Naive thymus-derived CD4-positive, alpha-beta T cell (primary cell): ENCODE data around the gene FNDC3B. TPM values are rescaled to one million over a fixed set of nuclear protein-coding genes. Genes with fewer than 3 reads are reported as not detected.

Experiments used
- ATAC-seq: fragments of 150-1000 bp; cut with Tn5 transposase; 2 replicates; pipeline ENCODE4 v1.10.0; 2021; ENCODE audit warnings: mild to moderate bottlenecking, moderate library complexity
- CTCF ChIA-PET: fragments of 350-600 bp; sonication (Branson Sonifier 250); formaldehyde crosslinking; loops from one replicate; lab custom pipeline; 2021; ENCODE audit warnings: antibody characterized with exemption; lab: Charles Lee
- POLR2A ChIA-PET: fragments of 350-600 bp; sonication (Branson Sonifier 250); formaldehyde crosslinking; loops from one replicate; lab custom pipeline; 2021; ENCODE audit warnings: antibody characterized with exemption, inconsistent platforms; lab: Charles Lee
- DNase-seq, 9 donors: peaks; one replicate each; pipeline versions ENCODE4 v3.0.0 to v3.0.0-alpha.2; 2020 to 2022; ENCODE audit warnings: mixed read lengths in 1 of 9
- H3K27ac ChIP-seq: one replicate; pipeline ENCODE4 v1.7.0; 2013; ENCODE audit warnings: mild to moderate bottlenecking, low read depth, low read length, moderate library complexity
- H3K27me3 ChIP-seq, 2 donors: one replicate each; pipeline ENCODE4 v1.7.0; 2013; ENCODE audit warnings: low read length in 2 of 2, mild to moderate bottlenecking in 2 of 2, moderate library complexity in 2 of 2; ENCODE audit not compliant: control insufficient read depth in 2 of 2, insufficient read depth in 2 of 2
- H3K36me3 ChIP-seq, 3 experiments: 1 replicate in 2 of 3; 2 replicates in 1 of 3; pipeline ENCODE4 v1.7.0; 2013; ENCODE audit warnings: low read length in 3 of 3, mild to moderate bottlenecking in 3 of 3, moderate library complexity in 1 of 3; ENCODE audit not compliant: insufficient read depth in 3 of 3, control insufficient read depth in 2 of 3
- H3K4me1 ChIP-seq, 2 donors: one replicate each; pipeline ENCODE4 v1.7.0; 2013; ENCODE audit warnings: low read length in 2 of 2, mild to moderate bottlenecking in 2 of 2, moderate library complexity in 1 of 2; ENCODE audit not compliant: control insufficient read depth in 2 of 2, insufficient read depth in 2 of 2
- H3K4me3 ChIP-seq: 2 replicates; pipeline ENCODE4 v1.7.0; 2013; ENCODE audit warnings: mild to moderate bottlenecking, low read length
- H3K9me3 ChIP-seq, 3 experiments: 1 replicate in 2 of 3; 2 replicates in 1 of 3; pipeline ENCODE4 v1.7.0; 2013; ENCODE audit warnings: low read length in 3 of 3; ENCODE audit not compliant: control insufficient read depth in 2 of 3
- H3K27ac Mint-ChIP-seq, 9 donors: one replicate each; pipeline ENCODE4 v1.8.0; 2020 to 2022; ENCODE audit warnings: mixed read lengths in 9 of 9, mild to moderate bottlenecking in 8 of 9, moderate library complexity in 5 of 9, inconsistent platforms in 2 of 9
- H3K27me3 Mint-ChIP-seq, 5 donors: one replicate each; pipeline ENCODE4 v1.8.0; 2021 to 2022; ENCODE audit warnings: mixed read lengths in 5 of 5, mild to moderate bottlenecking in 1 of 5
- H3K36me3 Mint-ChIP-seq, 5 donors: one replicate each; pipeline ENCODE4 v1.8.0; 2020 to 2022; ENCODE audit warnings: mixed read lengths in 5 of 5, mild to moderate bottlenecking in 3 of 5, inconsistent platforms in 1 of 5
- H3K4me1 Mint-ChIP-seq, 7 donors: one replicate each; pipeline ENCODE4 v1.8.0; 2020 to 2022; ENCODE audit warnings: mixed read lengths in 7 of 7, mild to moderate bottlenecking in 3 of 7, inconsistent platforms in 1 of 7
- H3K4me3 Mint-ChIP-seq, 10 donors: one replicate each; pipeline ENCODE4 v1.8.0; 2020 to 2022; ENCODE audit warnings: mild to moderate bottlenecking in 10 of 10, mixed read lengths in 10 of 10, moderate library complexity in 6 of 10, inconsistent platforms in 2 of 10
- H3K9me3 Mint-ChIP-seq, 11 donors: one replicate each; pipeline ENCODE4 v1.8.0; 2020 to 2022; ENCODE audit warnings: mixed read lengths in 11 of 11, mild to moderate bottlenecking in 4 of 11, inconsistent platforms in 1 of 11, moderate library complexity in 1 of 11
- intact Hi-C, 2 donors: fragments of 100-400 bp; cut with micrococcal nuclease; formaldehyde crosslinking; loops; one replicate each; pipeline ENCODE4 v1.15.1; 2023
- polyA plus RNA-seq, 2 donors: library from polyadenylated mRNA; unstranded; fragments of 300-500 nt; fragmentation: Illumina TruSeq; gene quantifications; one replicate each; pipeline ENCODE4 v1.2.3, GENCODE V29; 2021
- total RNA-seq, 6 experiments: library from RNA in 5 of 6; stranded (reverse) in 5 of 6; gene quantifications; 1 replicate in 5 of 6; 2 replicates in 1 of 6; pipeline ENCODE4 v1.2.3 and lab custom pipeline; 2021 to 2026

Gene FNDC3B
- total and polyA plus RNA-seq, 7 experiments from 2014 or later, result 8.6 to 78.6 (median 25.6) TPM

DNA sequence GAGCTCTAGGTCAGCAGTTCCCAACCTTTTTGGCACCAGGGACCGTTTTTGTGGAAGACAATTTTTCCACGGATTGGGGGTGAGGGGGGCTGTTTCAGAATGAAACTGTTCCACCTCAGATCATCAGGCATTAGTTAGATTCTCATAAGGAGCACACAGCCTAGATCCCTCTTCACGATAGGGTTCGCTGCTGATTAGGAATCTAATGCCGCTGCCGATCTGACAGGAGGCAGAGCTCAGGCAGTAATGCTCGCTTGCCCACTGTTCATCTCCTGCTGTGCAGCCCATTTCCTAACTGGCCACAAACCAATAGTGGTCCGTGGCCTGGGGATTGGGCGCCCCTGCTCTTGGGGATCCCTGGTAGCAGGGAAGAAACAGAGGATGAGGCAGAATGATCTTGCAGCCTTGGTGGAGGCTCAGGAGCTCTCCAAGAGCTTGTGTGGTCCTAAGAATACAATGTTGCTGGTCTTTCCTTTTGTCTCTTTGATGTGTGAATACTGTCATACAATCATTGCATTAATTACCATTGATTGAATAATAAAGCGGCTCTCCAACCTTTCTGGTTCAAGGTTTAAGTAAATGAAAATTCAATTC lies 183.2 kb downstream of the FNDC3B start:
- no peaks in the 10 kb centered on the region for H3K36me3 ChIP-seq
- Mint-ChIP-seq H3K36me3 (peaks cover 2 to 23% (median 7%) of the 10 kb centered on the region in 5 donors), H3K27ac (no peak overlapping the region), H3K4me1 (peaks cover 8 to 46% (median 23%) of the 10 kb centered on the region in 7 donors), H3K9me3 (no peaks in the 10 kb centered on the region), H3K27me3 (no peaks in the 10 kb centered on the region), H3K4me3 (no peak overlapping the region)
- no peak overlapping the region for H3K4me3 ChIP-seq
- ATAC-seq (no peak), DNase-seq (no peak)
- H3K27ac ChIP-seq, result no peak overlapping the region
- intact Hi-C loops, result no loop called here
- no peaks in the 10 kb centered on the region for H3K27me3 ChIP-seq
- no peaks in the 10 kb centered on the region for H3K4me1 ChIP-seq
- ChIA-PET CTCF (no interaction called here), POLR2A (no interaction called here)
- H3K9me3 ChIP-seq, result no peaks in the 10 kb centered on the region

- H3K27ac Mint-ChIP-seq, result no peak overlapping the region
- POLR2A ChIA-PET, result no interaction called here
Measured at GRCh38 chr3:172223870-172224269, 184.5 kb downstream of the FNDC3B start.

GRCh38 chr3:172224560-172225214 lies 185.3 kb downstream of the FNDC3B start:
- Mint-ChIP-seq H3K27ac (peak overlapping the region in 1 of 9 donors; percentile 25), H3K4me3 (peak overlapping the region in 1 of 10 donors; percentile 25), H3K4me1 (peaks cover 0 to 26% (median 15%) of the 10 kb centered on the region in 7 donors), H3K9me3 (peaks cover 0 to 2% (median 0%) of the 10 kb centered on the region in 11 donors), H3K27me3 (no peaks in the 10 kb centered on the region), H3K36me3 (peaks cover 12 to 44% (median 22%) of the 10 kb centered on the region in 5 donors)
- DNase-seq (no peak), ATAC-seq (no peak)
- CTCF ChIA-PET, result no interaction called here
- H3K36me3 ChIP-seq, result no peaks in the 10 kb centered on the region
- no peaks in the 10 kb centered on the region for H3K27me3 ChIP-seq
- no peak overlapping the region for H3K27ac ChIP-seq
- no peaks in the 10 kb centered on the region for H3K4me1 ChIP-seq
- H3K4me3 ChIP-seq, result no peak overlapping the region
- POLR2A ChIA-PET, result no interaction called here
- H3K9me3 ChIP-seq, result no peaks in the 10 kb centered on the region
- intact Hi-C loops, result no loop called here

More at GRCh38 chr3:172223870-172224269, 184.5 kb downstream of the FNDC3B start:
- H3K27me3 Mint-ChIP-seq, result no peaks in the 10 kb centered on the region
- Histone ChIP-seq H3K4me3 (no peak overlapping the region), H3K27ac (no peak overlapping the region), H3K9me3 (no peaks in the 10 kb centered on the region), H3K27me3 (no peaks in the 10 kb centered on the region), H3K36me3 (no peaks in the 10 kb centered on the region), H3K4me1 (no peaks in the 10 kb centered on the region)
- intact Hi-C loops, result no loop called here
- CTCF ChIA-PET, result no interaction called here
- H3K9me3 Mint-ChIP-seq, result peaks cover 0 to 2% (median 0%) of the 10 kb centered on the region in 11 donors
- H3K4me3 Mint-ChIP-seq, result no peak overlapping the region
- no peak for DNase-seq
- ATAC-seq, result no peak
- peaks cover 2 to 34% (median 13%) of the 10 kb centered on the region in 7 donors for H3K4me1 Mint-ChIP-seq
- peaks cover 6 to 36% (median 20%) of the 10 kb centered on the region in 5 donors for H3K36me3 Mint-ChIP-seq

GRCh38 chr3:172225215-172225707 lies 185.9 kb downstream of the FNDC3B start:
- Mint-ChIP-seq H3K36me3 (peaks cover 12 to 46% (median 22%) of the 10 kb centered on the region in 5 donors), H3K4me3 (no peak overlapping the region), H3K27ac (no peak overlapping the region), H3K9me3 (peaks cover 0 to 2% (median 0%) of the 10 kb centered on the region in 11 donors), H3K27me3 (no peaks in the 10 kb centered on the region), H3K4me1 (peaks cover 0 to 20% (median 9%) of the 10 kb centered on the region in 7 donors)
- Histone ChIP-seq H3K27ac (no peak overlapping the region), H3K27me3 (no peaks in the 10 kb centered on the region), H3K36me3 (no peaks in the 10 kb centered on the region), H3K4me1 (no peaks in the 10 kb centered on the region), H3K4me3 (no peak overlapping the region), H3K9me3 (no peaks in the 10 kb centered on the region)
- ATAC-seq, result no peak
- intact Hi-C loops, result no loop called here
- ChIA-PET CTCF (interaction anchor here (0.7 kb wide), 1 partner anchor 91 kb away, joined by 5 read pairs; no protein-coding TSS in a partner anchor), POLR2A (no interaction called here)
- no peak for DNase-seq

GRCh38 chr3:172226831-172227230 lies 187.5 kb downstream of the FNDC3B start:
- H3K27me3 Mint-ChIP-seq, result no peaks in the 10 kb centered on the region
- peaks cover 0 to 9% (median 3%) of the 10 kb centered on the region in 7 donors for H3K4me1 Mint-ChIP-seq
- ATAC-seq (no peak), DNase-seq (no peak)
- H3K27ac Mint-ChIP-seq, result no peak overlapping the region
- POLR2A ChIA-PET, result interaction anchor here (0.6 kb wide), 1 partner anchor 107 kb away, joined by 4 read pairs; no protein-coding TSS in a partner anchor
- CTCF ChIA-PET, result interaction anchor here (0.7 to 1.6 kb wide), 3 partner anchors 181 to 191 kb away, joined by 3 to 10 read pairs (median 4); no protein-coding TSS in a partner anchor
- Histone ChIP-seq H3K27ac (no peak overlapping the region), H3K27me3 (no peaks in the 10 kb centered on the region), H3K4me1 (no peaks in the 10 kb centered on the region), H3K36me3 (no peaks in the 10 kb centered on the region), H3K9me3 (no peaks in the 10 kb centered on the region), H3K4me3 (no peak overlapping the region)
- H3K36me3 Mint-ChIP-seq, result peaks cover 18 to 53% (median 26%) of the 10 kb centered on the region in 5 donors
- intact Hi-C loops, result no loop called here
- H3K4me3 Mint-ChIP-seq, result no peak overlapping the region
- peaks cover 0 to 2% (median 0%) of the 10 kb centered on the region in 11 donors for H3K9me3 Mint-ChIP-seq

DNA sequence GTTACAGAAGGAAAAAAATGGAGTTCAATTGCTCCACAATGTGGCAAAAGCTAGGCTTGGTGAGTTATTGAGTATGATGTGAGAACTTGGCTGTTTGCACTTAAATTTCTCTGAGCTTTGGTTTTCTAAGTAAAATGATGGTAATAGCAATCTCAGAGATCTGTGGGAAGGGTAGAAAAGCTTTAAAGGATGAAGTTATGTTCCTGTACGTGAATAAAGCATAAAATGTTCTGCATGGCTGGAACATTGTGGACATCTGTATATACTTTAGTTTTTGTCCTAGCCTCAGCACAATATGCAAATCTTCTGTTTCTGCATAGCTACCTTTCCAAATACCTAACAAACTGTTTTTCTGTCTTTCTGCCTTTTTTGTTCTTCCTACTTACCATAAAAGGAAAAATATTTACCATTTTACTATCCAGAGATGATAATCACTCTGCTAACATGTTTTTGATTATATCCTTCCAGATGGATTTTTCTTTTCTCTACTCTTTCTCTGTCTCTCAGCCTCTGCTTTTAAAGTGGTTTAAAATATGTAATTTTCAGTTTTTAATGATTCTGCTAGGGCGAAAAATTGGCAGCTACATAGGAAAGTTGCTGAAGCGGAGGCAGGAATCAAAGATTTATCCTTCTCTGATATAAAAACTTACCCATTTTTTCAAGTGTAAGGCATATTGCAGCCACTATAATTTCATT lies 188.1 kb downstream of the FNDC3B start:
- peak overlapping the region in 2 of 9 donors; percentile 25 to 45 for H3K27ac Mint-ChIP-seq
- H3K4me1 Mint-ChIP-seq, result peaks cover 0 to 9% (median 3%) of the 10 kb centered on the region in 7 donors
- no peak for ATAC-seq
- Histone ChIP-seq H3K9me3 (no peaks in the 10 kb centered on the region), H3K27ac (no peak overlapping the region), H3K36me3 (no peaks in the 10 kb centered on the region), H3K4me1 (no peaks in the 10 kb centered on the region), H3K4me3 (no peak overlapping the region), H3K27me3 (no peaks in the 10 kb centered on the region)
- ChIA-PET POLR2A (no interaction called here), CTCF (interaction anchor here (1.5 to 1.6 kb wide), 2 partner anchors 191 to 192 kb away, joined by 3 to 10 read pairs; no protein-coding TSS in a partner anchor)
- peaks cover 0 to 2% (median 0%) of the 10 kb centered on the region in 11 donors for H3K9me3 Mint-ChIP-seq
- intact Hi-C loops, result no loop called here
- H3K27me3 Mint-ChIP-seq, result no peaks in the 10 kb centered on the region
- H3K4me3 Mint-ChIP-seq, result no peak overlapping the region
- H3K36me3 Mint-ChIP-seq, result peaks cover 18 to 57% (median 26%) of the 10 kb centered on the region in 5 donors
- DNase-seq, result no peak
